NCI-H526 (cell line): ENCODE measurements around the gene SP6.

Experiments
- DNase-seq, 2 experiments: peaks; one replicate each; lab custom pipeline; 2025; lab: John Stamatoyannopoulos, UW

The SP6 gene

GRCh38 chr17:47856830-47857229 lies 5.9 kb upstream of the SP6 start:
- DNase-seq = no peak

DNA sequence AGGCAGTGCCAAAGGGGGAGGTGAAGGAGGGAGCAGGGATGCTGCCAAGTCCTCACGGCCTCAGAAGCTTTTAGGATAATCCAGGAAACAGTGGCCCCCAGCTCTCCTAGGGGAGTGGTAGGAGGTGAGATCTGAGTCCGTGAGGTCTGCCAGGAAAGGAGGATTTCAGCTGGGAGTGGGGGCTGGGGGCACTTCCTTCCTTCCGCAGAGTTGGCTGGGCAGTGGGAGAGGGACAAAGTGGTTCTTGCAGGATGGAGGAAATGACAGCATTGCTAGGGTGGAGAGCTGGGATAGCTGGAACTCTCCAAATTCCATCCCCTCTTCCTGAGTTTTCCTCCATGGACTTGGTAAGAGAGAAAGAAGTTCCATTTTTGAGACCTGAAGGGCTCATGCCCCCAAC lies 4.8 kb upstream of the SP6 start:
- no peak for DNase-seq

DNA sequence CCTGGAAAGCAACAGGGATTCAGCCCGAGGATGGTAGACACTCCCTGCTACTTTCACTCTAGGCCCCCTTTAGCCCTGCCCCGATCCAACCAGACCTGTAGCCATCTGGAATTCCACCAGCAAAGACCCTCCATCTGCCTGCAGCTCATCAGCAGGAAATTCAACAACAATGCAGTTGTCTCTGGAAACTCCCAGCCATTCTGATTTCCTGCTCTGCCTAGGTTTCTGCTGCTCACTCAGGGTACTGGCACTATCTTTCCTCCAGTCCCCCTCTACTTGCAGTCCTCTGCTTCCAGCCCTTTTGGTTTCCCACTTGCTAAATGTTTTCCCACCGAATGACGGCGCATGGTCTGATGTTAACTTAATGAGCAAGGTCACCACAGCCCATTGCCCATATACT lies 2.7 kb upstream of the SP6 start:
- DNase-seq = no peak

DNA sequence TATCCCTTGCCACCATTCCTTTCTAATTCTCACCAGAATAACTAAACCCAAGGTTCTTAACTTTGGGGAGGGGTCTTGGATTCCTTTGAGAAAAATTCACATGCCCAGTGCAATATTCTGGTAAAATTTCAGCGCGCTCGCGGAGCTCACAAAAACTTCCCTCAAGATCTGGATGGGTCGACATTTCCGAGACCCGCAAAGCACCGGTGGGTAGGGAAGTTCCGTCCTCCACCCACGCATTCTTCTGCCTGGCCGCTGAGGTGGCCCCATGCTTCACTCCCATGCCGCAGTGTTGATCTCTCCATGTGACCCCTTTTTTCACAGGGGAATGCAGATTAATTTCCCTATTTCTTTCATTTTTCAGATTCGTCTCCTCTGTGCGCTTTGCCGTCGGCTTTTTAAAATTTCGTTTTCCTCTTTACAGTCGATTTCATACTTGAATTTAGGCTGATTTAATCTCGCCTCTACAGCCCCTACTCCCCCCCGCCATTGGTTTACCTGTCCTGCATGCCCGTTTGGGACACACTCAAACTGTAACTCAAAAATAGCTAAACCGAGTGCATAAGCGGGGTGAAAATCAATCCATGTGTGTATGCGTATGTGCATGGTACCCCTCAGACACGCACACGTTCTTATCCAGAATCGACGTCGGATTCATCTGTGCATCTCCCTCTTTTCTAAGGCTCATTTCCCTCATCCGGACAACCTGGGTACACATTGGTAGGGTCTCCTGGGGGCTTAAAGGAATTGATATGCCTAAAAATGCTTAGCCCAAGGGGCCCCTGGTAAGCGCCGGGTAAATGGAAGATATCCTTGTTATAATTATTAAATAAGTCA lies 1.4 kb upstream of the SP6 start:
- no peak for DNase-seq

DNA sequence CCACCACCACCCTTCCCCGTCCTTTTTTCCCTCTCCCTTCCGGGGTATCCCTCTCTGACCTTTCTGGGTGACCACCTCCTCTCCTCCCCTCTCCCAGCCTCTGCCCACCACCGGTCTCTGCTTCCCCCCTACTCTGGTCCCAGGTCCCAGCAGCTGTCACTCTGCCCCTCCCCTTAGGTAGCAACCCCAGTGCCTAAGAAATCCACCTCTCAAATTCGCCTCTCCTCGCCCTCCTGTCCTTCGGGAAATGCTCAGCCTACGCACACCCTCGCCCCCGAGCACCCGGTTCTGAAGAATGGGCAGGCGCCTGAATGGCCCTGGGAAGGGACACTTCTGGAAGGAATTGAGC lies 775 bp upstream of the SP6 start:
- no peak for DNase-seq

DNA sequence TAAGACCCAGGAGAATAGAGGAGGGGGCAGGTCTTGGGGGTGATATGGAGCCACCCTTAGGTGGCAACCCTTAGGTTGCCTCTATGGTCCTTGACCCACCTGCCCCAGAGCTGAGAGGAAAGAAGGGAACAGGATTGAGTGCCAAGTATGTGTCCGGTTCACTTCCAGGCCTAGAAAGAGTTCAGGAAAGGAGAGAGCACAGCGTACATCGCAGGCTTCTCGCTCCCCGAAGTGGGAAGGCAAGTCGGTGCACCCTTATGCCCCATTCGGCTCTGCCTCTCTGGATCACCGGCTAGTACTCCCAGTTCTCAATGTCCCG lies 631 bp downstream of the SP6 start:
- no peak for DNase-seq

- DNase-seq = peak in 1 of 2 experiments; percentile 64
These were observed 2.8 kb downstream of the SP6 start for GRCh38 chr17:47848198-47848513.

DNA sequence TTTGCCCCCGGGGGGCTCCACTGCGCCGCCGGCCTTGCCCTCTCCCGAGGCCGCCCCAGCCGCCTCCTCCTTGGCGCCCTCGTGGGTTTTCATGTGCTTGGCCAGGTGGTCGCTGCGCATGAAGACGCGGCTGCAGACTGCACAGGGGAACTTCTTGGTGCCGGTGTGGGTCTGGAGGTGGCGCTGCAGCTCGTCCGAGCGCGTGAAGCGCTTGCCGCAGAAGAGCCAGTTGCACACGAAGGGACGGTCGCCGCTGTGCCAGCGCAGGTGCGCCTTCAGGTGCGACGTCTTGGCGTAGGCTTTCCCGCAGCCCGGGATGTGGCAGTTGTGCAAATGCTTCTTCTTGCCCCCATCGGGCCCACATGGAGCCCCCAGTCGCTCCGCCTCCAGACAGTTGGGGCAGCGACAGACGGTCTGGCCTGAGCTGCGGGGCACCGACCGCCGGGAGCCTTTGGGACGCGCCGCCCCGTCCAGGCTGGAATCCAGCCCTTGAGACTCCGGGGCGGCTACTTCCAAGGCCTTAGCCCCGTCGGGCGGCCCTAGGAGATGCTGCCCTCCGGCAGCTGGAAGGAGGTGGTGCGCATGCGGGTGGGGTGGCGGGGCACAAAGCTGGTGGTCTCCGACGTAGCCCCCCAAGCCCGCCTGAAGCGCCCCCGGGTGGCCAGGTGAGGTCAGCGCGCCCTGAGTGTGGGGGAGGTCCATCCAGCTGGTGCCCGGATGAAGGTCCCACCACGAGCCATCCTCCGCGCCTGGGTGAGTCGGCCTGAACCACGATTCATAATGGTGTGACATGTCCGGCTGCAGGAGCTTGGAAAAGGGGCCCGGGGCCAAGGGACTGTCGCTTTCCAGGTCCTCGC lies 3.4 kb downstream of the SP6 start:
- peak in 1 of 2 experiments; percentile 77 for DNase-seq

GRCh38 chr17:47846716-47847340 lies 4.1 kb downstream of the SP6 start:
- DNase-seq = peak in 1 of 2 experiments; percentile 30

DNA sequence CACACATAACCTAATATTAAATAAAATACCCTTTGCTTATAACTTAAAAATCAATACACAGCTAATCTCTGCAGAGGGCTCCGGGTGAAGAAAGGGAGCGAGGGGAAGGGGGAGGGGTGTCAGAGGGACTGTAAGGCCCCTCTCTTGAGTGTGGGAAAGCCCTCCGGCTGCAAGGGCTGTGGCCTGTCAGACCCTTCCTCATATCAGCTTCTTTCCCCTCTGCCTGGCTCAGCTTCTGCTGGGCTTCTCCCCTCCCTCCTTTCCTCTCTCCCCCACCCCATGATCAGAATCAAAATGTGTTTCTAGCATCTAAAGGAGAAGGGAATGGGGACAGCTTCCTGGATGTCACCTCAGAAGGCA lies 5.3 kb downstream of the SP6 start:
- no peak for DNase-seq

DNA sequence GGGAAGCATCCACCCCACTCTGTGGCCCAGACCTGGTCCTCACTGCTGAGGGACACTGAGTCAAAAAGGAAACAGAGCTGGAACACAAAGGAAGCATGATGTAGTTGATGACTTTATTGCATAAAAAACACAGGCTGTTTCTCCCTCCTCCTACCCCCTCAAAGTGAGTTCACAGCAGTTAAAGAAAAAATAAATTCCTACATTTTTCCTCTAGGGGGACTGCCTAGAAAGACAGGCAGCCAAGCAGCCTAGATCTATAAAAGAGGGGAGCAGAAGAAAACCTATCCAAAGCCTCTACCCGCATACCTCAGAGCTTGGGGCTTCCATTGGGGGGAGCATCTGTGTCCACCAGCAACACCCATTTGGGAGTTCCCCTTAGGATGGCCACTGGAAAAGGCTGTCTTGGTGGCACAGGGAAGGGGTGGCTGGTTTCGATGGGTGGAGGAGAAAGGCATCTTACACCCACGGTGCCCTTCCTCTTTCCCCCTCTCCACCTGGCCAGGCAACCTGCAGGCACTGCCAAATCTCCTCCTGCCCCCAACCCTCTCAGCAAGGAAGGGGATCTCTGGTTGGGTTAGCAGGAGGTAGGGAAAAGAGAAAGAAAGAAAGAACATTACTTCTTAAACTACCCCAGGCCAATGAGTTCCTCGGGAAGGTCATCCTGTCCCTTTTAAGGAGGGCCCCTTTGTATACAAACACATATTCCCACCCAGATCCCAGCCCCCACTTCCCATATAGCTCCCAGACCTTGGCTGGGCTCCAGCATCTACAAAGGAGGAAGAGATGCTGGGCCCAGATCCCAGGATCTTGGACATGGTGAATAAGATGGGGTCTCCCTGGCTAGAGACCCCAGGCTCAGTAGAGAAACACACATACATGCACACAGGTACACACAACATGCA lies 5.9 kb downstream of the SP6 start:
- peak in 1 of 2 experiments; percentile 37 for DNase-seq

DNA sequence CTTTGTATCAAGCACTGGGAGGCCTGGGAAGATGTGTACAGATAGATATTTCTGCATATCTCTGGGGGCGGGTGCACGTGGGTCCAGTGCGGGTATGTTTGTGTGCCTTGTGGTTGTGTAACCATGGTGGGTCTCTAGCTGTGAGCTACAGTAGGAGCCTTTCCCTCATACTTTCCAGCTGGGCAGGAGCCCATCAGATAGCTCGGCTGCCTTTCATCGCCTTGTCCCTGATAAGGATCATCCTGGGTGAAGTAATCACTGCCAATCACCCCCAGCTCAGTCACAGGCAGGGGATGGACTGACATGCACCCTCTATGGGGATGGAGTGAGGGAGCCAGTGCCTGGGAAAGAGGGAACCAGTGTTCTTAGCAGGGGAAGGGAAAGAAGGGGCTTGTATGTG lies 6.7 kb downstream of the SP6 start:
- no peak for DNase-seq

- no peak for DNase-seq
These were observed 7.6 kb downstream of the SP6 start for GRCh38 chr17:47843391-47843730.

DNA sequence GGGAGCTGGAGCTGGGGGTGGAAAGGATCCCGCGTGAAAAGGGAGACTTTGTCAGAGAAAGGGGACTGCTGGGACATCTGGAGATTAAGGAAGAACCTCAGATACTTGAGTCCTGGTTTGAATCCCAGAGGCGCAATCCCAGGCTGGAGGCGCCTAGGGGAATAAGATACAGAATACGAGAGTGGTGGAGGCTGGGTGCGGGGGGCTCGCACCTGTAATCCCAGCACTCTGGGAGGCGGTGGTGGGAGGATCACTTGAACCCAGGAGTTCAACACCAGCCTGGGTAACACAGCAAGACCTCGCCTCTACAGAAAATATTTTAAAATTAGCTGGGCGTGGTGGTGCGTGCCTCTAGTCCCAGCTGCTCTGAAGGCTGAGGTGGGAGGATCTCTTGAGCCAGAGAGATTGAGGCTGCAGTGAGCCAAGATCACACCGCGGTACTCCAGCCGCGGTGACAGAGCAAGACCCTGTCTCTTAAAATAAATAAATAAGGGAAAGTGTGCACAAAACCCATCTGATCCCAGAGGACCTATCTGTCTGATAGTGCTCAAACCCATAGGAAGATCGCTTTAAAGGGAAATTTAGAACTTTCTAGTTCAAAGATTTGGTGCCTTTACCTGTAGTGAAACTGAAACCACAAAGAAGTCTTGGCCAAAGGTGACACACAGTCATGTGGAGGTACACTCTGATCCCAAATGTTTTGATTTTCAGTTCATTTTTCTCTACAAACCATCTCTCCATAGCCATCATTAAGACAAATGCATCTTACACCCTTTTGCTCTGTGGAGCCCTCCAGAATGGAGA lies 9.3 kb downstream of the SP6 start:
- DNase-seq = no peak

- DNase-seq = peak; percentile 72 to 95
These were observed 10.0 kb downstream of the SP6 start, which contains the start of gene SCRN2 for GRCh38 chr17:47840742-47841487. Gene SCRN2 (minus strand): TSS chr17:47841273. CDS start chr17:47840843, 430 bp downstream.

DNA sequence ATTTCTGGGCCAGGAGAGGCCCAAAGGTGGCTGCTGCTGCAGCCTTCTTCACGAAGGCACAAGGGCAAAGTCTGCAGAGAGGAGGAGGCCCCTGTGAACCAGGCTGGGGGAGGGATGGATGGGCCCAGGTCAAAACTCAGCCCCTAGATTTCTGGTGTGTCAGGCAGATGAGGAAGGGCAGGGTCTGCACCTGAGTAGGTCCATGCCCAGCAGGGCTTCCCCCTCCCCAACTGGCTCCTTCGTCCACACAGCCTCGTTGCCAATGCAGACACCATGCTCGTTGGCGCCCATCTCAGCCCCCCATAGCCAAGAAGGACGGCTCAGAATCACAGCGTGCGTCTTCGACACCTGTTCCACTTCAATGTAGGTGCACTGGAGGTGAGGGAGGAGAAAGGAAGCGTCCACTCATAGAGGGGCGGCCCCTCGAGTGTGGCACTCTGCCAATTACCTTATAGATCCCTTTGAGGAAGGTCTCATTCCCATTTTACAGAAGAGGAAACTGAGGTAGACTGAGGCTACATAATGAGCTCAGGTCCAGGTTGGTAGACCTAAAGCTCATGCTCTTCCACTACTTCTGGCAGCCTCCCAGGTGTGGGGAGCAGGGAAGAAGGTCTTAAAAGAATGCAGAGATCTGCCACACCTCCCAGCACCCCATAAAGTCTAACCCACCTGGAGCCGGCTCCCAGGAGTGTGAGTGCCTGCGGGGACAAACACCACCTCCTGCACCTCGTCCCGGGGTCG lies 10.8 kb downstream of the SP6 start:
- no peak for DNase-seq

DNA sequence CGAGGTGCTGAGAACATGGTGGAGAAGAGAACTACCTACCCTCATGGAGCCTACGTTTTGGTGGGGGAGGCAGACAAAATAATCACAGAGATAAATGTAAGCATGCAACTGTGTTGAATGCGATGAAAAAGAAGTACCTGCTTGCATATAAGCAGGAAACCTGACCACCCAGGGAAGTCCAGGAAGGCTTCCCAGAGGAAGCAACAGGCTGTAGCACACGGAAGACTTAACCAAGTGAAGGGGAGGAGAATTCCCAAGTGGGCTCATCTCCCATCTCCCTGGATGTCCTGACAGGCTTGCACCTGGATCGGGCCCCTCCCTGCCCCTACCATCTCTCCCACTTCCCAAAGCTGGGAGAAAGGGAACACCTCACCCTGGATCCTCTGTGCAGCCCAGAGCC lies 11.9 kb downstream of the SP6 start:
- DNase-seq = no peak

DNA sequence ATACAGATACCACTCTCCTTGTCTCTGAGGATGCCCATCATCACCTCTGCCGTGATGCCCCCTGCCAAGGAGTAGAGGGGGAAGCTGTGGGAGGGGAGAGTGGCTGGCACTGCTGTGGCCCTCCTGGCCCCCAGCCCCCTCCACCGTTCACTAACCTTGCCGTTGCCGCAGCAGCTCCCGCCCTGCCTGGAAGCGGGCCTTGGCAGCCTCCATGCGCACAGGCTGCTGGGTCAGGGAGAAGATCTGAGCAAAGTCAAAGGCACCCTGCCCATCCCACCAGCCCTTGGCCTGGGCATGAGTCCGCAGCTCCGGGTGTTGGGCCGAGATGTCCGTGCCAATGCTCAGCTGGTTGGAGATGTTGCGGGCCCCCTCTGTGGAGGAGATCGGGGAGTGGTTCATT lies 12.3 kb downstream of the SP6 start:
- DNase-seq = no peak

GRCh38 chr17:47837401-47838039 lies 13.4 kb downstream of the SP6 start:
- DNase-seq = no peak
